GM12892 (cell line): Measurements from ENCODE around the gene RELL2.

Experiments used
- POLR2AphosphoS5 ChIP-seq: IDR thresholded peaks from 2 replicates; pipeline ENCODE4 v1.6.1; 2011; ENCODE audit warnings: low read depth, low read length, control low read depth
- TAF1 ChIP-seq: IDR thresholded peaks from 2 replicates; pipeline ENCODE4 v1.6.1; 2011; ENCODE audit warnings: low read depth, mild to moderate bottlenecking, control low read depth, low read length, borderline replicate concordance

DNA sequence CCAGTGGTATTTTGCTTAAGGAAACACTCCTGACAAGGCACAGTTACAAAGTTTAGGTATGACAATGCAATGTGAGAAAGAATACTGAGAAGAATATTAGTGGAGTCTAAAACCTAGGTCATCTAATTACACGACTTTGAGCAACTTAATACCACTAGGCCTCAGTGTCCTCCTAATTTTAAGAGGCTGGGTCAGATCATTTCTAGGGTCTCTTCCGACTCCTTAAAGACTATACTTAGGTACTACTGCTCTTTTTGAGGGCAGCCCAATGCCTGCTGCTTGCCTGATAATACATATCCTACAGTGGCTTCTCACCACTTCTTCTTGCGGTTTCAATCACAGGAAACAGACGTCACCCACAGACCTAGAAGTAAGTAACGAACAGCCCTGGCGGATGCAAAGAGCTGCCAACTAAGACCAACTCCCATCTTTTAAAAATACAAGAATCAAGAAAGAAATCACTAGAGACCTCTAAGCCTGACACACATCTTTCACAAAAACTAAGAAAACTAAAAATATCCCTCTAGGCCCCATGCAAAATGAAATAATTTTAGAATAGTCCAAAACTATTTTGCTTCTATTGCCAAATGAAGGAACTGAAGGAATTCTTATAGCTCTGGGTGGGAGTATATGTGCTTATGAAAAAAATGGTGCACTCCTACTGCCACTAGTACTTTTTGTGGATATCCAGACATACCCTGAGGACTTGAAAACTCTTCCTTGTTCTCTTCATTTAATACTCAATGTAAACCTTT is 31.1 kb upstream of the RELL2 start:
- TF ChIP-seq POLR2AphosphoS5: no peak
- no peak for TF ChIP-seq TAF1
